Measurements from ENCODE around the gene TRIM73. TPM values are rescaled to one million over a fixed set of nuclear protein-coding genes. Genes with fewer than 3 reads are reported as not detected.
"Not testable (repeated sequence)": the region's sequence is repeated elsewhere in the genome, so short reads cannot be mapped to it uniquely, and the experiment has no call there.

The TRIM73 gene
- total RNA-seq, 1 donor from 2014 or later, result 10.5 TPM

DNA sequence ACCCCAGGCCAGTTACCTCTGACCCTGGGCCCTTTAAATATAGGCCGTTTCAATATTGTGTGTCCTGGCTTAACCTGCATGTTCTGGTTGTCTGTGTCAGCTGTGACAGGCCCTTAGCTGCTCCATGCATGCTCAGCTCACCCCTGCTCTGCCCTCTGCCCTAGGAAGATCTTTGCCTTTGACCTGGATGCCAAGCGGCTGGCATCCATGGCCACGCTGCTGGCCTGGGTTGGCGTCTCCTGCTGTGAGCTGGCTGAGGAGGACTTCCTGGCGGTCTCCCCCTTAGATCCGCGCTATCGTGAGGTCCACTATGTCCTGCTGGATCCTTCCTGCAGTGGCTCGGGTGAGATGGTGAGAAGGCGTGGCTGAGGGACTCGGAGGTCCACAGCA lies 20.0 kb downstream of the TRIM73 start:
- intact Hi-C loops (cut with micrococcal nuclease), result not testable (repeated sequence)

DNA sequence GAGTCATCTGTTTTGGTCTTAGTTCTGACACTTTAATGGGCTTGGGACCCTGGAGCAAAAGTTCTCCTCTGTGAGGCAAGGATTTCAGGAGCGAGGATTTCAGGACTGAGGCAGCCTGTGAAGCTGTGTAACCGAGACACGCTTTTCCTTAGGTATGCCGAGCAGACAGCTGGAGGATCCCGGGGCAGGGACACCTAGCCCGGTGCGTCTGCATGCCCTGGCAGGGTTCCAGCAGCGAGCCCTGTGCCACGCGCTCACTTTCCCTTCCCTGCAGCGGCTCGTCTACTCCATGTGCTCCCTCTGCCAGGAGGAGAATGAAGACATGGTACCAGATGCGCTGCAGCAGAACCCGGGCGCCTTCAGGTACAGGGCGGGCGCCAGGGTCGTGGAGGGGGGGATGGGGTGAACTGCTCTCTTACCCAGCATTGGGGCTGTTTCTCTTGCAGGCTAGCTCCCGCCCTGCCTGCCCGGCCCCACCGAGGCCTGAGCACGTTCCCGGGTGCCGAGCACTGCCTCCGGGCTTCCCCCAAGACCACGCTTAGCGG lies 20.5 kb downstream of the TRIM73 start:
- intact Hi-C loops (cut with micrococcal nuclease), result not testable (repeated sequence)

DNA sequence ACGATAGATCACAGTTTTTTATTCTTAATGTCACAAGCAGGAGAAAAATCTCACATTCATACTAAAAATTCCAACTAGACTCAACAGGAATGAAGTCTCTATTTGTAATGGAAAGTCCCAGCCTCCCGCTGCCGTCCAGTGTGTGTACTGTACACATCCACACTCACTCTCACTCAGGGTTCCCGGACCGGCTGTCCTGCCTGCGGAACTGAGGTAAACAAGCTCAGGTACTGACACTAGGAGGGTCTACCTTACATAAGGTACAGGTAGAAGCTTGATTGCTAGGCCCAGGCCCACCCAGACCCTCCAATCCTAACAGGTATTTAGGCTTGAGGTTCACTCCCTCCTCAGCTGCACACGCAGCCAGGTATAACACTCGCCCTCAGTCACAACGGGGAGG lies 21.4 kb downstream of the TRIM73 start:
- intact Hi-C loops (cut with micrococcal nuclease), result not testable (repeated sequence)

DNA sequence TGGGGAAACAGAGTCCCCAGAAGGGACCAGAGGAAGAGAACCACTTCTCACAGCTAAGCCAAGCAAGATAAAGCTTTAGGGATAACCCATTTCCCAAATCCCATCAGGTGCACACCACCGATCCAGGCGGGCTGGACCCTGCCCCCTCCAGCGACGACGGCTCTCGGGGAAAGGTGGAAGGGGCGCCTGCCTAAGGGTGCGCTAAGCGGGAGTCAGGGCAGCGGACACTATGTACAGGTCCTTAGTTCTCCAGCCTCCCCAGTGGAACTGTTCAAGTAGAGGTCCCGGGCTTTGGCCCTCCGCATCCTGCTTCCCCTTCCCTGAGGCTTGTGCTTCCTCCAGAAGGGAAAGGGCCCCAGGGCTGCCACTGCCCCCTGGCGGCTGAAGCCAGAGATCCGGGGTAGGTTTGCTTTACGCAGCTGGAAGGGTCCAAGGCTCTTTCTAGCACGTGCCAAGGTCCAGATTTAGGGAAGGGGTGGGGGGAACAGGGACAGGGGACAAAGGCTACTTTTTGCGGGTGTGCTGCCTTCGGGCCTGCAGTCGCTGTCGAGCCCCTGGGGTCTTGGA lies 22.9 kb downstream of the TRIM73 start:
- intact Hi-C loops (cut with micrococcal nuclease), result not testable (repeated sequence)

DNA sequence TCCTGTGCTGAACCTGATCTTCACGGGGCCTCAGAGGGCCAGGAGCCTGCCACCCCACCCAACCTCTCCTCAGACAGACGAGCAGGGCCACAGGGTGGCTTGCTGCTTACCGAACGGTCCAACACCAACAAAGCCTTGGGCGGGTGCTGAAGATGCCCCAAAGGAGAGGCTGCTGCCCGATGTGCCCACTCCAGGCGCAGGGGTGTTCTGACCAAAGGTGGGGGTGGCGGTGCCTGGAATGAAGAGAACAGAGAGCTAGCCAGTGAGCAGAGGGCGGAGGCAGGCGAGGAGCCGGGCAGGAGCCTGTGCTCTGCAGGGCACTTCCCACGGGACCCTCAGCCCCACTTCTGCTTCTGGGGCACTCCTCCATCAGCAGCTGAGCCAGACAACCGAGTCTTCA lies 23.8 kb downstream of the TRIM73 start:
- intact Hi-C loops (cut with micrococcal nuclease), result not testable (repeated sequence)

DNA sequence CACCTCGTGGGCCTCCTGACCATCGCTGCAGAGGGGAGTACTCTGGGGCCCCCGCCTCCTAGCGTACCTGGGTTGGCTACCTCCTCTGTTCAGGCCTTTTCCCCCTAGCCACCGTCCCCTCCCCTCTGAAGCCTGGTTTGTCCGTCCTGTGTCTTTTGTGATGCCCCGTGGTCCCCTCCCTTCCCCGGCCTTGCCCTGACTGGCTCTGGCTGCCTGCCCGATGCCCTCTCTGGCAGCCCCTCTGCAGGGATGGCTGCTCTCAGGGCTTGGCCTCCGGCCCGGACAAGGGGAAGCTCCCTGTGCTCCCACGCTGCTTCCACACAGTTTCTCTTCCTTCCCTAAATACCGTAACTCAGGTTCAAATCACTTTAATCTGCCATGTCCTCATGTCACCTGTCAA lies 24.3 kb downstream of the TRIM73 start:
- intact Hi-C loops (cut with micrococcal nuclease), result not testable (repeated sequence)

DNA sequence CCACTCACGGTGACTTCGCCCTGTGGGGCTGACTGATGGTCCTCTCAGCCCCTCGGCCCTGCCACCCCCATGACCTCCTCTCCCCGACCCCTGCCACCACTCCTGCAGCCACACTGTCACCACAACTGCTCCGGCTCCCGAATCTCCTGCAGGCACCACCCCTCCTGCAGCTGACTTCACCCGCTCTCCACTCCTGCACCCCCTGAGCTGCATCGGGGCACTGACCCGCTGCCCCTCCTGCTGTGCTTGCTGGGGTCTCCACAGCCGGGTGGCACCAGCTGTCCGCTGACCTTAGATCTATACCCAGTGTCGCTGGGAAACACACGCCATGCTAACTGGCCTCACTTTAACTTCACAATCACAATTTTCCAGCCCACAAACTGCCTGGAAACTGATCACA lies 24.7 kb downstream of the TRIM73 start:
- intact Hi-C loops (cut with micrococcal nuclease), result not testable (repeated sequence)

DNA sequence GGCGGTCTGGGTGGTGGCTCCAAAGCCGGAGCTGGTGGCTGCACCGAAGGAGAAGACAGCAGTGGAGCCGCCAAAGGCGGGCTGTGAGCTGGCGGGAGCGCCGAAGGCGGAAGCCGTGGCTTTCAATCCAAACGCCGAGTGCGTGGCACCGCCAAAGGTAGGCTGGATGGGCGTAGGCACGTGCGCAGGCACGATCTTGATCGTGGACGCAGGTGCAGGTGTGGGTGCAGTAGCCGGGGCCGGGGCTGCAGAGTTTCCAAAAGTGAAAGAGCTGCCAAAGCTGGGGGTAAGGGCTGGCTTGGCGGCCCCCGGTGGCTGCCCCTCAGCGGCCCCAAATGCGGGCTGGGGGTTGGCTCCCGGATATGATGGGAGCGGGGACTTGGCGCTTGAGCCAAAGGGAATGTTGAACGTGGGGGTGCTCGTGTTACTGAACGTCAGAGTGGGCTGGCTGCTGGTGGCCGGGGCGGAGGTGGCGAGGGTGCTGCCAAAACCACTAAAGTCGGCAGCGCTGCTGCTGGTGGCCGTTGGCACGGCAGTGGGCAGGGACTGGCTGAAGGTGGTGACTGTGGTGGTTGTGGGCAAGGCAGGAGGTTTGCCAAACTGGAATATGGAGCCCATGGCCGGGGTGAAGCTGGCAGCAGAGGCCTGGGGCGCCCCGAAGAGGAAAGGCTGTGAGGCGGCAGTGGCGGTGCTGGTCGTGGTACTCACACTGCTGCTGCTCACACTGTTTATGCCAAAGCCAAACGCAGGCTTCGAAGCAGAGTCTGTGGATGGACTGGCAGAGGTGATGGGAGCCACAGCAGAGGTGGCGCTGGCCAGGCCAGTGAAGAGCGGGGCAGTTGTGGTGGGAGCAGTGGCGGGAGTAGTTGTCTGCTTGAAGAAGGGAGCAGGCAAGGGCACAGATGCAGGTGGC lies 26.6 kb downstream of the TRIM73 start:
- intact Hi-C loops (cut with micrococcal nuclease), result not testable (repeated sequence)

DNA sequence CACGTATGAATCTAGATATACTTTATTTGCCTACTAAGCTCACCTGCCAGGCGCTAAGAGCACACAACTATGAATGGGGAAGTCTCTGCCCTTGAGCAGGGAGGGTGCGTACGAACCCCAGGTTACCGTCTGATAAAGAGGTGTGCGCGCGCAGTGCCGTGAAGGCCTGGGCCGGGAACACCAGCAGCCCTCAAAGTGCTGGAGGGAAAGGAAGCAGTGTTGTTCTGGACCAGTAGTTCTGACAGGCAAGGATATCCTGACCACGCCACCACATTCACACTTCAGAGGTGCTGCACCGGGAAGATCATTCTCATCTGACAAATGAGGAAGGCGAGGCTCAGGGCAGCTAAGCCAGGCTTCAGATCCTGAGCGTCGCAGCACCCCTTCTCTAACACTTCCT lies 28.1 kb downstream of the TRIM73 start:
- intact Hi-C loops (cut with micrococcal nuclease), result not testable (repeated sequence)

DNA sequence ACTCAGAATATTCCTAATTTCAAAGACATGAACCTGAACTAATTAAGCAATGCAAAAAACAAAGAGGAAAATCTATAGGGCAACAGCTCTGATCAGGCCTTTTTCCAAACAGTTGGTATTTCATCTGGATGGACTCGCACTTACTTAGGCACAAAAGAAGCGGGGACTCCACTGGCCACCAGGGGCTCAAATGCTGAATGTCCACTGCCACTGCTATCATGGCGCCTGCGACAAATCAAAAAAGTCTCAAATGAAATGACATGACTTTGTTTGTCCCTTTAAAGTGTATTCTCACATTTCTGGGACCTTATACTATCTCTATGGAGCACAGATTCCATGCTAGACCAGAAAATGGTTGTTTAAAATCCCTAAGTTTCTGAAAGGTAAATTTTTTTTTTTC lies 43.6 kb downstream of the TRIM73 start:
- intact Hi-C loops (cut with micrococcal nuclease), result not testable (repeated sequence)

DNA sequence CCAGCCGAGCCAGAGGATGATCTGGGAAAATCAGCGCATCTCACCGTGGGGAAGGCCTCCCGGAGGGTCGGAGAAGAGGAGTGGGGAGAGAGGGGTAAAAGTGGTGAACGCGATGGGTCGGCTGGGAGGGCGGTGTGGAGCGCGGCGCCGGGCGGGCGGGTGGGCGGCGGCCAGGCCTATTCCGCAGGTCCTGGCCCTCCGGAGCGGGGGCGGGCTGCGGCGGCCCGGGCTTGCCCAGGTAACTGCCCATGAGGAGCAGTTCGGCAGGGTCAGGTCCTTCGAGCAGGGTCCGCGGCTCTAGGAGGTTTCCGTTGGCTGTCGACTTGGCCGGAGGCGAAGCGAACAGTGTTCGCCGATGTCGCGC lies 46.7 kb downstream of the TRIM73 start:
- intact Hi-C loops (cut with micrococcal nuclease), result not testable (repeated sequence)

DNA sequence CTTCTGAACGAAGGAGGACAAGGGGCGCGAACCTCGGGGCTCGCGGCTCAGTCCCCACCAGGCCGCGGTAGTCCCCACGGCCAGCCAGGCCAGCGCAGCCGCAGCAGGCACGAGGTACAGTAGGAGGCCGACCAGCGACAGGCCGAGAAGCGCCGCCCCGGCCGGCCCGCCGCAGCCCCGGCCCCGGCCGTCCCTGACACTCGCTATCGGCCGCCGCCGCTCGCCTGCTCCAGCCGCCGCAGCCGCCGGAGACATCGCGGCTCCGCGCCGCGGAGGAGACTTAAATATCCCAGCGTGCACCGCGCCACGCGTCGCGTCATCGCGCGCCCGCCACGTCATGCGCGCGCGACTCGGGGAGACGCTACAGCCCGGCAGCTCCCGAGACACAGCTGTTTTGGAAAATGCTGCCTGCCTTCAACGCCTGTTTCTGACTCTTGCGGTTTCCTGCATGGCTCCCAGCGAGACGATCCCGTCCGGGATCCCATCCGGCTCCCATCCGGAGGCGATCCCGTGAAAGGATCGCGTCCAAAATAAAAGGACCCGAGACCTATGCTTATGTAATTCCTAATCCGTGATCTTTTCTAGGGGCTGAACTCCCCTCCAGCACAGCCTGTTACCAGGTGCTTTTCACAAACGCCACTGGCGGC lies 47.2 kb downstream of the TRIM73 start:
- intact Hi-C loops (cut with micrococcal nuclease), result not testable (repeated sequence)

DNA sequence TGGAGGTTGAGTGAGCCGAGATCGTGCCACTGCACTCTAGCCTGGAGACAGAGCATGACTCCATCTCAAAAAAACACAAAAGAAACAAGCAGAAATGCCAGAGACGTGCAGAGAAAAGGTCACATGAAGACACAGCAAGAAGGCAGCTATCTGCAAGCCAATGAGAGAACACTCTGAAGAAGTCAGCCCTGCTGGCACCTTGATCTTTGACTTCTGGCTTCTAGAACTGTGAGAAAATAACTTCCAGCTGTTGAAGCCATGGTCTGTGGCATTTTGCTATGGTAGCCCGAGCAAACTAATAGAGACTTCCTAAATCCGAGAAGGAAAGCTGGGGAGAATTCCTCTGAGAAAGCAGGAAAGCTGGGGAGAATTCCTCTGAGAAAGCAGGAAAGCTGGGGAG lies 54.5 kb downstream of the TRIM73 start:
- intact Hi-C loops (cut with micrococcal nuclease), result not testable (repeated sequence)

DNA sequence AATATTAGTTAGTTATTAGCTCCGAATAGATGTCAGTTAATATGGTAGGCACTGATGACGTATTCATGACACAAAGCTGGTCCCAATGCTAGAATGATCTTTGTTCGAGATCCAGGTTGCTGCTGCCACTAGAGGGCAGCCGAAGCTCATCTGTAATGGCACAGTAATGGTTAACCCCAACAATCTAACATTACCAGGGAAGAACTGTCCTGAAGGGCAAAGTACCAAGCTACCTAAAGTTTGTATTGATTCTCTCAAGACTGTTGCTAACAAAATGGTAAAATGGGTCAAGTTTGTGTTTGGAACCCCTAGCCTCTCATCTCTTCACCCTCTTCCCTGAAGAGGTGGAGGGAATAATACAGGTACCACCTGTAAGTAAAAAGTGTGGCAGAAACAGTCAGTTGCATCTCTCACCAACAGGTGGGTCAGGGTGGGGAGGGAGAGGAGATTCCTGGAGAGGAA lies 57.1 kb downstream of the TRIM73 start:
- intact Hi-C loops (cut with micrococcal nuclease), result not testable (repeated sequence)

Other genes with a start within 250 kb of the TRIM73 start
- 78.8 and 86.1 TPM in 2 replicates for gene POM121C, start 90.7 kb downstream of the TRIM73 start, total RNA-seq
- gene SPDYE5, start 96.7 kb downstream of the TRIM73 start, total RNA-seq, result not detected in 2 replicates

Data from T-helper 2 cell treated with Interferon-gamma antibody and Interleukin-4, amounts not matched to agents 100 ng/mL and 5 ng/mL, for 36 hours (primary cell).